Skeletal muscle satellite cell (primary cell): Measurements from ENCODE around the gene DUSP2.
"Not testable (repeated sequence)": the region's sequence is repeated elsewhere in the genome, so short reads cannot be mapped to it uniquely, and the experiment has no call there.

Source experiments
- H3K27me3 ChIP-seq: 2 replicates; pipeline ENCODE4 v1.7.0; 2013; ENCODE audit warnings: low read length; ENCODE audit not compliant: control insufficient read depth, insufficient read depth
- H3K36me3 ChIP-seq: 2 replicates; pipeline ENCODE4 v1.7.0; 2013; ENCODE audit warnings: mild to moderate bottlenecking, control low read depth, low read length; ENCODE audit not compliant: insufficient read depth
- H3K4me1 ChIP-seq: 2 replicates; pipeline ENCODE4 v1.7.0; 2013; ENCODE audit warnings: low read length; ENCODE audit not compliant: control insufficient read depth, insufficient read depth
- H3K4me2 ChIP-seq: 2 replicates; pipeline ENCODE4 v1.7.0; 2013; ENCODE audit warnings: mild to moderate bottlenecking, low read length
- H3K4me3 ChIP-seq: 2 replicates; pipeline ENCODE4 v1.7.0; 2013; ENCODE audit warnings: low read length
- H3K9ac ChIP-seq: 2 replicates; pipeline ENCODE4 v1.7.0; 2013; ENCODE audit warnings: mild to moderate bottlenecking, low read depth, low read length, moderate library complexity
- H3K9me3 ChIP-seq: replicated peaks from 2 replicates; pipeline ENCODE4 v1.7.0; 2013; ENCODE audit warnings: mild to moderate bottlenecking, control low read depth, low read length

DUSP2 gene

DNA sequence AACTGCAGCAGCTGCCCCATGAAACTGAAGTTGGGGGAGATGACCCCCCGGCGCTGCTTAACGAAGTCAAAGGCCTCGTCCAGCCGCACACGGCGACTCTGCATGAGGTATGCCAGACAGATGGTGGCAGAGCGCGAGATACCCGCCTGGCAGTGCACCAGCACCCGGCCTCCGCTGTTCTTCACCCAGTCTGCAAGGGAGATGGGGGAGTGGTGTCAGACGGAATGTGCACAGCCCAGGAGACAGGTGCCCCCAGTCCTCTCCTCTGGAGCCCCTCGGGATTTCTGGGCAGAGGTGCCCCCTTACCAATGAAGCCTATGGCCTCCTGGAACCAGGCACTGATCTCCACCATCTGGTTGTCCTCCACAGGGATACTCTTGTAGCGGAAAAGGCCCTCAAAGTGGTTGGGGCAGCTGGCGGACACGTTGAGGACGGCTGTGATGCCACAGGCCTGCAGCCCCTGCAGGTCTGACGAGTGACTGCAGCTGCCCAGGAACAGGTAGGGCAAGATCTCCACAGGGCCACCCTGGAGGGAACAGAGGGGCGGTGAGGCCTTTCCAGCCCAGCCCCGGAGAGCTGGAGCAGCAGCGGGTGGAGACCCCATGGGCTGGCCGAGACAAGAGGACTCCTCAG is 1.3 kb downstream of the DUSP2 start:
- no peaks in the 10 kb centered on the region for H3K36me3 ChIP-seq
- peak overlapping the region; percentile 99 for H3K4me2 ChIP-seq
- no peak overlapping the region for H3K9ac ChIP-seq
- H3K9me3 ChIP-seq: no peaks in the 10 kb centered on the region
- H3K4me3 ChIP-seq: peak overlapping the region; percentile 78
- H3K4me1 ChIP-seq: peaks cover 27% of the 10 kb centered on the region
- H3K27me3 ChIP-seq: no peaks in the 10 kb centered on the region

DNA sequence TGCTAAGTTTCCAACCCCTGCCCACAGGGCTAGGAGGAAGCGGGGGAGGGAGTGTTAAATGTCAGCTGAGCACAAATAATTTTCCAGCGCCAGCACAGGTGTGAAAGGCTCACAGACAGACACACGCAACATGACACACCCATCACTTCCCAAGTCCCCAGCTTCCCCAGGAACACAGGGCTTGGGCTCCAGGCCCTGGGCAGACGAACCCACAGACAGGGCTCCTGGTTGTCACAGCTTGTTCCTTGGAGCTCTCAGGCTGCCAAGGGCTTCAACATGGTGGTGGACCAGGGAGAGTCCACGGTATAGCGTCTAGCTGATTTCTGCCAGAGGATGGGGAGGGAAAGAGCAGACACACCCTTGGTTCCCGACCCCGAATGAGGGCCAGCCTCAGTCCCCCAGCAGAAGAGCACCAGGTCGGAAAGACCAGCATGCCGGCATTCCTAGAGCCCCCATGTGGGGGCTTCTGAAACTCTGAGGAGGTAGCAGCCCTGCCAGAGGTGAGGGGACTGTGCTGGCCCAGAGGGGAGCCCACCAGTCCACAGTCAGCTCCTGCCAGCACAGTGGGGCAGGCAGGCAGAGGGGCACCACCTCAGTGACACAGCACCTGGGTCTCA is 1.9 kb downstream of the DUSP2 start:
- Histone ChIP-seq H3K27me3 (no peaks in the 10 kb centered on the region), H3K36me3 (no peaks in the 10 kb centered on the region), H3K4me2 (no peak overlapping the region), H3K4me1 (peaks cover 21% of the 10 kb centered on the region), H3K9ac (no peak overlapping the region), H3K4me3 (no peak overlapping the region), H3K9me3 (no peaks in the 10 kb centered on the region)

DNA sequence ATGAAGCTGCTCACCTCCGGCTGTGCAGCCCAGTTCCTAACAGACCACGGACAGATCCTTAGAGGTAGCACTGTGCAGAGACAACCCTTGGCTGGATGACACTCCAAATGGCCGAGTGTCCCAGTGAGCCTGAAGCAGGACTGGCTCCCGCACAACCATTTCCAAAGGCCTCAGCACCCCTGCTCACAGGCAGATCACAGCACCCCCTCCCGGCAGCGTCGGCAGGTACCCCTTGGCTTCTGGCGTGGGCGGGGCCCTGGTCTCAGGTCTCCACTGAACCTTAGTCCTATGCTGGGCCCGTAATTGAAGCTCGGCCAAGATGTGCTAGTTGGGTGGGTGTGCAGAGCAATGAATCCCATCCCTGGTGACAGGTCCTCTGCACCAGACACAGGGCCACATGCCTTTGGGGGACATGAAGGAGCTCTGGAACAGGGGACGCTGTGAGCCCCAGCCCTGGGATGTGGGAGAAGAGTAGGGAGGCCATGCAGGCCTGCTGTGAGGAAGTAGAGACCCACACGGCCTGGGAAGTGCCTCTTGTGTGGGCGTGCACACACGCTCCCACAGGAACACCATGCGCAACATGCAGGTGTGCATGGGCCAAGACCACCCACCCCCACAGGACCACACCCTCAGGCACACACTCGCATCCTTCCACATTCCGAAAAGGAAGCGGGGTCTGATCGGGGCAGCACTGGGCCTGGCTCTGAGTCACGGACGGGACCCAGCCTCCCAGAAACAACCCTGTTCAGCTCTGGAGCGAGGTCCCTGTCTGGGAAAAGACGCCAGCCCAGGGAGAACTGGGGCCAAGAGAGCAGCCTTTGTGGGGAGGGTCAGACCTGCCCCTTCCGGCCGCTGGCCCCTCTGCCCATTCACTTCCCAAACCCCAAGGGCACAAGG is 2.8 kb downstream of the DUSP2 start:
- Histone ChIP-seq H3K4me2 (no peak overlapping the region), H3K4me3 (no peak overlapping the region), H3K27me3 (peaks cover 3% of the 10 kb centered on the region), H3K4me1 (peaks cover 15% of the 10 kb centered on the region), H3K9me3 (no peaks in the 10 kb centered on the region), H3K36me3 (no peaks in the 10 kb centered on the region), H3K9ac (no peak overlapping the region)

DNA sequence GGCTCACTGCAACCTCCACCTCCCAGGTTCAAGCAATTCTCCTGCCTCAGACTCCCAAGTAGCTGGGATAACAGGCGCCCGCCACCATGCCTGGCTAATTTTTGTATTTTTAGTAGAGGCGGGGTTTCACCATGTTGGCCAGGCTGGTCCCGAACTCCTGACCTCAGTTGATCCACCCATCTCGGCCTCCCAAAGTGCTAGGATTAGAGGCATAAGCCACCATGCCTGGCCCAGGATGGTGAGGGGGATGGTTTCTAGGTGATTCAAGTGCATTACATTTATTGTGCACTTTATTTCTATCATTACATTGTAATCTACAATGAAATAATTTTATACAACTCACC is 3.6 kb downstream of the DUSP2 start:
- not testable (repeated sequence) for H3K4me3 ChIP-seq, H3K9ac ChIP-seq, H3K9me3 ChIP-seq, H3K4me2 ChIP-seq, H3K36me3 ChIP-seq, H3K27me3 ChIP-seq
- H3K4me1 ChIP-seq: peaks cover 15% of the 10 kb centered on the region

DNA sequence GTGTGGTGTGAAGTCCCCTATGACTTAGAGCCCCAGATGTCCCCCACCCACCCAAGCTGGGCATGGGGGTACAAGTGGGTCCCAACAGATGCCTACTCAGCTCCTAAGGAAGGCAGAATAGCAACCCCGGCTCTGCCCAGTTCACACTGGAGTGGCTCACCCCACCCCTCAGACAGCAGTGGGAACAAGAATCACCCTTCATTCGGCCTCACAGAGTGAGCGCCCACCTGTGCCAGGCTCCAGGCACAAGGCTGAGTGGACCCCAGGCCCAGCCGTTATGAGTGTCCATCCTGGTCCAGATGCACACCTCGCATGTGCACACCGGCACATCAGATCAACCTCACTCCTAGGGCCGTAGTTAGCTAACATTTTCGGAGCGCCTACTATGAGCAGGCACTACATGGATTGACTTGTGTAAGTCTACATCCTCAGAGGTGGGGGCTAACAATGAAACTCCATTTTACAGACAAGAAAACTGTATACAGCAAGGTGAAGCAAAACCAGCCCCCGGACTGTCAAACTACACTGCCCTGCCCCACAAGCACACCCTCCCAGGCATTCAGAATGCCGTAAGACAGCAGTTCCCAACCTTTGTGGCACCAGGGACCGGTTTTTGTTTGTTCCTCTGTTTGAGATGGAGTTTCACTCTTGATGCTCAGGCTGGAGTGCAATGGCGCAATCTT is 4.2 kb downstream of the DUSP2 start:
- Histone ChIP-seq H3K9ac (no peak overlapping the region), H3K36me3 (no peaks in the 10 kb centered on the region), H3K4me3 (no peak overlapping the region), H3K9me3 (no peaks in the 10 kb centered on the region), H3K4me1 (peaks cover 15% of the 10 kb centered on the region), H3K4me2 (no peak overlapping the region), H3K27me3 (peaks cover 13% of the 10 kb centered on the region)

DNA sequence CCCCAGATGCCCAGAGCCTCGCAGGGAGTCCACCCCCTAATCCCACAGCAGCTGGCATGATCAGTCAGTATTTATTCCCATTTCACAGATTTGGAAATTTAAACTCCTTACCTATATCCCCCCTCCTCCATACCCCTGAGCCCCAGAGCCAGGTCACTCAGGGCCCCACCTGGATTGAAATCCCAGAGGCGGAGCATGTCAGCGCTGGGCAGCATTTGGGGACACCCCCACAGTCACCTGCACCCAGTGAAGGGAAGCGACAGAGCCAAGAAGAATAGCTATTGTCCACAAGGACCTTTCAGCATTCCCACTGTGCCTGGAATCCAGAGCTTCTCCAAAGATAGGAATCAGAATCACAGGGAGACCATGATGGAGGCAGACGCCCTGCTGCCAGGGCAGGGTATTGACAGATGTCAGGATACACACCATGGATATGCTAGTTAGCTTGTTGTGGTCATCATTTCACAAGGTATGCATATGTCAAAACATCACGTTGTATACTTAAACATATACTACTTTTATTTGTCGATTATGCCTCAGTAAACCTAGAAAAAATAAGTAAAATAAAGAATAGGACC is 6.0 kb downstream of the DUSP2 start:
- Histone ChIP-seq H3K4me2 (no peak overlapping the region), H3K4me3 (no peak overlapping the region), H3K9me3 (no peaks in the 10 kb centered on the region), H3K27me3 (peaks cover 32% of the 10 kb centered on the region), H3K9ac (no peak overlapping the region), H3K4me1 (peaks cover 2% of the 10 kb centered on the region), H3K36me3 (no peaks in the 10 kb centered on the region)

DNA sequence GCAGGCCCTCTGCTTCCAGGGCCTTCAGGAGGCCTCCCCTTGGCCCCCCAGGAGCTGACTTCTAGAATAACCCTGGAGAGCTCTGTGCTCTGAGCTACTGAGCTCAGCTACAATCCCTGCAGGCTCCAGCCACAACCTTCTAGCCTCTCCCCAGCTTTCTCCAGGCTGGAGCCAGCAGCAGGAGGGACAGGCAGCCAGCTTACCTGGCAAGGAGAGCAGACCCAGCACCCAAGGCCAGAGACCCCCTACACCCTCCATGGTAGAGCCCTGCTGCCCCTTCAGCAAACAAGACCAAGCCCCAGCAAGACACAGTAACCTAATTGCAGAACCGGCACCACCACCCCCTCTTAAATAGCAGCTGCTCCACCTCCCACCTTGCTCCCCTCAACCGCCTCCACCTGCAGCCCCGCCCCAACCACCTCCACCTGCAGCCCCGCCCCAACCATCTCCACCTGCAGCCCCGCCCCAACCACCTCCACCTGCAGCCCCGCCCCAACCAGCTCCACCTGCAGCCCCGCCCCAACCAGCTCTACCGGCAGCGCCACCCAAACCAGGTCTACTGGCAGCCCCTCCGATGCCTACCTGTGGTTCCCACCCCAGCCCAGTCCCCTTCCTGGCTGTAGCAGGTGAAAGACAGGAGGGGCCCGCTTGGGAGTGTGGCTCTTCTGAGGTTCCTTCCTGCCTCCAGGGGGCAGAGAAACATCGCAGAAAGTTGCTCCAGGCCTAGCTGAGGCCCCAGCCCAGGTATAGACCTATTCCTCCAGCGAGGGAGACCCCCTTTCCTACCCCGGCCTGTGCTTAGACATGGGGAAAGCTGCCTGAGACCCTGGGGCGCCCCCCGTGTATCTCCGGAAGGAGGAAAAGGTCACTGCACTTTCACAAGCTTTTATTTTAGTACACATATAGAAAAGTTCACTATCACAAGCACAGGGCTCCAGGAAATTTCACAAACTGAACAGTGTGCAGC is 6.8 kb downstream of the DUSP2 start, which contains the start of gene ASTL:
TSS of gene ASTL (minus strand) at position 324 of the 967 bp plus-strand sequence. CDS start at position 258, 66 bp downstream.
- H3K27me3 ChIP-seq: peaks cover 40% of the 10 kb centered on the region
- no peaks in the 10 kb centered on the region for H3K4me1 ChIP-seq
- no peak within 1 kb of the TSS for H3K4me2 ChIP-seq

DNA sequence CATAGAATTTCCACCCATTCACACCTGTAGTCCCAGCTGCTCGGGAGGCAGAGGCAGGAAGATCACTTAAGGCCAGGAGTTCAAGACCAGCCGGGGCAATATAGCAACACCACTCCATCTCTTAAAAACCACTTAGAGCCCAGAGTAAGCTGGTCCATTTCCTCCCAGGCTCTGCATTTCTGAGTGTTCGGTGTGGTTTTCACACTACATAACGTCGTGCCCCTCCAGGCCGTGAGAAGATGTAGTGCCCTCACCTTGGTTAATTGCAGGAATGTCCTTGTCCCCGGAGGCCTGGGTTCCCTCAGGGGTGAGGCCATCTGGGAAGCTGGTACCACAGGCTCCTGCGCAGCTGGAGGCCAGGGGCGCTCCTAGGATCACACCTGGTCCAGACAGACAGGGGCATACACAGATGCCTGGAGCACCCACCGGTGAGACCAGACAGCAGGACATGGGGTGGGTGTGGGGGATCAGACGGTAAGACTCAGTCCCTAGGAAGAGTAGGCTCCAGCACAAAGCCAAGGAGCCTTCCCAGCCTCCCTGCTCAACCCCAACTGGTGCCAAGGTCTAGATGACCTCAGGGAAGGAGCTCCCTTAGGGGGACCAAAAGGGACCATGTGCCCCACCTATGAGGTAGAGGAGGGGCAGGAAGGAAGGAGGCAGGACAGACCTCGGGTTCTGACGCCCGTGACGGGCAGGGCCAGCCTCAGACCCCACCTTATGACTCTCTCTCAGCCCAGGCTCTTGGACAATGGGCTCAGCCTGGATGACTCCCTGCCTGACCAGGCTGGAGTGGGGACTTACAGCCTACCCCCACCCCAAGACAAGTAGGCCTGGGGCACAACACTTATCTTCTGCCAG is 7.7 kb downstream of the DUSP2 start:
- Histone ChIP-seq H3K4me3 (no peak overlapping the region), H3K27me3 (peaks cover 44% of the 10 kb centered on the region), H3K9ac (no peak overlapping the region), H3K9me3 (no peaks in the 10 kb centered on the region), H3K4me1 (no peaks in the 10 kb centered on the region), H3K36me3 (no peaks in the 10 kb centered on the region), H3K4me2 (no peak overlapping the region)

More for the DNA sequence above, 6.8 kb downstream of the DUSP2 start, which contains the start of gene ASTL:
- H3K9ac ChIP-seq: no peak within 1 kb of the TSS
- H3K4me3 ChIP-seq: no peak within 1 kb of the TSS
- no peaks in the 10 kb centered on the region for H3K36me3 ChIP-seq
- H3K9me3 ChIP-seq: no peaks in the 10 kb centered on the region

DNA sequence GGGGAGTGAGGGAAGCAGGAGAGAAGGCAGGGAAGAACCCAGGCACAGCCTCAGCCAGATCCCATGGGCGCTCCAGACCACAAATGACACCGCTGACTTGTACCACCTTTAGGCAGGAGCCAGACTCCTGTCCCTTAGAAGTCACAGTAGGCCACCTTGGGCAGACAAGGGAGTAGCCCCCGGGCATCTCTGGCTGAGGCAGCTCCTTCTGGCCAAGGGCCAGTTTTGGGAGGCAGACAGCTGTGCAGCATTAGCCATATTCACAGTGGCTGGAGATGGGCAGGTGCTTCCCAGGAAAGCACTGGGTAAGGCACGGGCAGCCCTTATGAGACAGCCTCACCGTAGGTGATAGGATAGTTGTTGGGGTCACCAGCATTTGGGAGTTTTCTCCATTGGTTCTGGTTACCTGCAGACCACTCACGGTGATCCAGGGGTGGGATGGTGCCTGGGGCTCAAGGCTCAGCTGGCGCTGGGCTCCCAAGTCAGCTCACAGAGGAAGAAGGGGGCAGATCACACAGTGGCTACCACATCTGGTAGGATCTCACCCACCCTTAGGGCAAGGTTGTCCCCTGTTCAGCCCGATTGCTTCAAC is 9.0 kb downstream of the DUSP2 start:
- peaks cover 56% of the 10 kb centered on the region for H3K27me3 ChIP-seq
- no peaks in the 10 kb centered on the region for H3K9me3 ChIP-seq
- no peak overlapping the region for H3K9ac ChIP-seq
- H3K4me2 ChIP-seq: no peak overlapping the region
- no peaks in the 10 kb centered on the region for H3K36me3 ChIP-seq
- no peaks in the 10 kb centered on the region for H3K4me1 ChIP-seq
- no peak overlapping the region for H3K4me3 ChIP-seq
